IMR-90 (cell line): Measurements from ENCODE around the gene TXNDC5. TPM values are rescaled to one million over a fixed set of nuclear protein-coding genes. Genes with fewer than 3 reads are reported as not detected.

Experiments
- ATAC-seq: fragments of 200-7000 bp; cut with Tn5 transposase; 2 replicates; pipeline ENCODE4 v1.9.1; 2020; ENCODE audit warnings: low read depth, mild to moderate bottlenecking, moderate library complexity
- BruUV-seq: library from RNA; stranded (reverse); fragments of 400-500 nt; replicated peaks from 2 replicates; lab custom pipeline; 2021; lab: Mats Ljungman, UMichigan
- CTCF ChIA-PET: fragments of 300-600 bp; formaldehyde crosslinking; extraction: SDS; loops from one replicate; lab custom pipeline; 2021; ENCODE audit warnings: antibody characterized with exemption; lab: Yijun Ruan, JAX
- POLR2A ChIA-PET: fragments of 300-600 bp; sonication (Branson Sonifier 250); formaldehyde crosslinking; loops from one replicate; lab custom pipeline; 2022; ENCODE audit warnings: antibody characterized with exemption; ENCODE audit not compliant: unreplicated experiment; lab: Charles Lee
- DNase-seq: peaks from one replicate; pipeline ENCODE4 v3.0.0; 2013
- H2AFZ ChIP-seq: replicated peaks from 2 replicates; pipeline ENCODE3; 2013; ENCODE audit warnings: low read length, mild to moderate bottlenecking; ENCODE audit not compliant: poor library complexity
- H2AK5ac ChIP-seq: 2 replicates; pipeline ENCODE4 v1.6.1; 2013; ENCODE audit warnings: low read depth, low read length, inconsistent platforms
- H2AK9ac ChIP-seq: replicated peaks from 2 replicates; pipeline ENCODE3; 2013; ENCODE audit warnings: mild to moderate bottlenecking, low read depth, low read length, moderate library complexity; ENCODE audit not compliant: poor library complexity
- H2BK120ac ChIP-seq: 2 replicates; pipeline ENCODE4 v1.6.1; 2013; ENCODE audit warnings: low read depth, low read length, inconsistent platforms
- H2BK15ac ChIP-seq: 3 replicates; pipeline ENCODE4 v1.6.1; 2013; ENCODE audit warnings: low read depth, low read length, inconsistent platforms
- H2BK20ac ChIP-seq: 2 replicates; pipeline ENCODE4 v1.6.1; 2013; ENCODE audit warnings: low read depth, mild to moderate bottlenecking, inconsistent platforms, low read length, moderate library complexity
- H2BK5ac ChIP-seq: 2 replicates; pipeline ENCODE4 v1.6.1; 2013; ENCODE audit warnings: mild to moderate bottlenecking, low read depth, low read length, inconsistent platforms; ENCODE audit not compliant: poor library complexity, severe bottlenecking
- H3K14ac ChIP-seq: replicated peaks from 2 replicates; pipeline ENCODE4 v1.6.1; 2013; ENCODE audit warnings: low read depth, low read length, inconsistent platforms
- H3K18ac ChIP-seq: 2 replicates; pipeline ENCODE4 v1.6.1; 2013; ENCODE audit warnings: low read depth, low read length, control low read depth
- H3K23ac ChIP-seq: 2 replicates; pipeline ENCODE4 v1.6.1; 2013; ENCODE audit warnings: low read depth, low read length, inconsistent platforms
- H3K27ac ChIP-seq: 2 replicates; pipeline ENCODE4 v1.5.1; 2013; ENCODE audit warnings: mild to moderate bottlenecking, control low read depth, low read length; ENCODE audit not compliant: insufficient read depth
- H3K27me3 ChIP-seq: 2 replicates; pipeline ENCODE4 v1.6.1; 2013; ENCODE audit warnings: low read length; ENCODE audit not compliant: control insufficient read depth, insufficient read depth
- H3K36me3 ChIP-seq: 2 replicates; pipeline ENCODE4 v1.6.1; 2013; ENCODE audit warnings: low read length, mixed read lengths; ENCODE audit not compliant: control insufficient read depth, insufficient read depth
- H3K4ac ChIP-seq: 2 replicates; pipeline ENCODE4 v1.6.1; 2013; ENCODE audit warnings: low read depth, low read length, inconsistent platforms
- H3K4me1 ChIP-seq: 2 replicates; pipeline ENCODE4 v1.6.1; 2013; ENCODE audit warnings: low read length, mixed read lengths; ENCODE audit not compliant: control insufficient read depth, insufficient read depth
- H3K4me2 ChIP-seq: 2 replicates; pipeline ENCODE4 v1.6.1; 2013; ENCODE audit warnings: low read depth, mild to moderate bottlenecking, control low read depth, low read length, moderate library complexity
- H3K4me3 ChIP-seq: 2 replicates; pipeline ENCODE4 v1.5.1; 2013; ENCODE audit warnings: low read depth, mild to moderate bottlenecking, control low read depth, low read length, moderate library complexity; ENCODE audit not compliant: insufficient read depth
- H3K56ac ChIP-seq: 2 replicates; pipeline ENCODE4 v1.6.1; 2013; ENCODE audit warnings: low read length, inconsistent platforms; ENCODE audit not compliant: insufficient read depth; ENCODE audit errors: extremely low read depth
- H3K79me1 ChIP-seq, 2 experiments: 2 replicates each; pipeline ENCODE4 v1.6.1; 2013; ENCODE audit warnings: low read length in 2 of 2, inconsistent platforms in 1 of 2, low read depth in 1 of 2
- H3K9ac ChIP-seq: 2 replicates; pipeline ENCODE4 v1.6.1; 2013; ENCODE audit warnings: low read depth, low read length, control low read depth
- H3K9me1 ChIP-seq: 2 replicates; pipeline ENCODE4 v1.6.1; 2013; ENCODE audit warnings: low read length, inconsistent platforms; ENCODE audit not compliant: insufficient read depth
- H3K9me3 ChIP-seq: 2 replicates; pipeline ENCODE4 v1.6.1; 2013; ENCODE audit warnings: low read length; ENCODE audit not compliant: control insufficient read depth, insufficient read depth
- H4K20me1 ChIP-seq: 2 replicates; pipeline ENCODE4 v1.6.1; 2013; ENCODE audit warnings: low read length, inconsistent platforms; ENCODE audit not compliant: insufficient read depth
- H4K5ac ChIP-seq: 2 replicates; pipeline ENCODE4 v1.6.1; 2013; ENCODE audit warnings: mild to moderate bottlenecking, low read depth, low read length, control low read depth
- H4K8ac ChIP-seq, 2 experiments: 2 replicates each; pipeline ENCODE4 v1.6.1; 2013; ENCODE audit warnings: low read depth in 2 of 2, low read length in 2 of 2, control low read depth in 1 of 2, inconsistent platforms in 1 of 2
- H4K91ac ChIP-seq: 2 replicates; pipeline ENCODE4 v1.6.1; 2013; ENCODE audit warnings: low read depth, low read length, inconsistent platforms; ENCODE audit not compliant: insufficient read depth
- BHLHE40 ChIP-seq: fragments of 150-350 bp; IDR thresholded peaks from 2 replicates; pipeline ENCODE4 v1.6.1; 2016; ENCODE audit warnings: mild to moderate bottlenecking, low read depth, low read length
- CEBPB ChIP-seq: IDR thresholded peaks from 2 replicates; pipeline ENCODE4 v1.6.1; 2012; ENCODE audit warnings: low read depth, low read length, improper control_type of control experiment
- CHD1 ChIP-seq: IDR thresholded peaks from 2 replicates; pipeline ENCODE4 v1.6.1; 2012; ENCODE audit warnings: low read depth, low read length, improper control_type of control experiment
- CTCF ChIP-seq: conservative IDR thresholded peaks from 2 replicates; pipeline ENCODE4 v1.5.1; 2012; ENCODE audit warnings: mild to moderate bottlenecking, low read depth, low read length, improper control_type of control experiment
- MAFK ChIP-seq: IDR thresholded peaks from 2 replicates; pipeline ENCODE4 v1.6.1; 2012; ENCODE audit warnings: low read depth, low read length, improper control_type of control experiment
- MAZ ChIP-seq: IDR thresholded peaks from 2 replicates; pipeline ENCODE4 v1.6.1; 2012; ENCODE audit warnings: low read depth, mild to moderate bottlenecking, low read length, improper control_type of control experiment, moderate library complexity, borderline replicate concordance
- NFE2L2 ChIP-seq: fragments of 150-350 bp; IDR thresholded peaks from 2 replicates; pipeline ENCODE4 v1.6.1; 2016; ENCODE audit warnings: low read depth, mild to moderate bottlenecking, low read length
- RAD21 ChIP-seq: IDR thresholded peaks from 2 replicates; pipeline ENCODE4 v1.6.1; 2012; ENCODE audit warnings: low read length, improper control_type of control experiment
- RCOR1 ChIP-seq: IDR thresholded peaks from 2 replicates; pipeline ENCODE4 v1.6.1; 2012; ENCODE audit warnings: mild to moderate bottlenecking, low read length, improper control_type of control experiment; ENCODE audit not compliant: insufficient replicate concordance
- RFX5 ChIP-seq: IDR thresholded peaks from 2 replicates; pipeline ENCODE4 v1.8.0; 2012; ENCODE audit warnings: low read depth, mild to moderate bottlenecking, low read length, moderate library complexity
- USF2 ChIP-seq: fragments of 150-350 bp; IDR thresholded peaks from 2 replicates; pipeline ENCODE4 v1.6.1; 2017; ENCODE audit warnings: mild to moderate bottlenecking, antibody characterized with exemption, low read length, low read depth
- WGBS, 2 experiments: methylation state at CpG; one replicate each; pipeline versions ENCODE4 v1.1.5 to v1.1.7; 2013; ENCODE audit warnings: missing lambda C conversion rate in 2 of 2; ENCODE audit not compliant: insufficient read length in 1 of 2; ENCODE audit errors: extremely low coverage in 2 of 2; 5-methylcytosine and 5-hydroxymethylcytosine counted together
- dilution Hi-C: fragments of 300-500 bp; cut with HindIII; formaldehyde crosslinking; loops from one replicate; pipeline ENCODE4 v1.14.3; 2018; ENCODE audit warnings: low sequenced_read_pairs; ENCODE audit not compliant: unreplicated experiment
- in situ Hi-C: fragments of 300-500 bp; cut with MboI; formaldehyde crosslinking; loops from 3 replicates; pipeline ENCODE4 v1.14.3; 2019; ENCODE audit warnings: low sequenced_read_pairs, inconsistent platforms, mixed read lengths
- intact Hi-C: fragments of 100-400 bp; cut with micrococcal nuclease; formaldehyde crosslinking; loops from 2 replicates; pipeline ENCODE4 v1.10.0; 2022
- polyA plus RNA-seq, 3 experiments: library from polyadenylated mRNA; depleted of rRNA; stranded (reverse); fragments of >200 nt; gene quantifications; 2 replicates each; pipeline ENCODE4 v1.2.3, GENCODE V29; 2012; ENCODE audit warnings: low replicate concordance in 1 of 3
- total RNA-seq: library from RNA; depleted of rRNA; stranded (reverse); fragments of >200 nt; gene quantifications from 2 replicates; pipeline ENCODE4 v1.2.3, GENCODE V29; 2012

The TXNDC5 gene
- total and polyA plus RNA-seq, 2 of the 4 experiments (the other 2 are of a cell fraction) = 274 to 439 TPM

GRCh38 chr6:7895125-7895423 lies 15.5 kb downstream of the TXNDC5 start:
- Histone ChIP-seq H3K36me3 (peaks cover 70% of the 10 kb centered on the region), H3K9me1 (no peaks in the 10 kb centered on the region), H2BK15ac (no peak overlapping the region), H4K8ac (no peak overlapping the region), H3K4me1 (no peaks in the 10 kb centered on the region), H3K27ac (no peak overlapping the region), H3K18ac (no peak overlapping the region), H3K9ac (no peak overlapping the region), H4K5ac (no peak overlapping the region), H2BK5ac (no peak overlapping the region), H3K56ac (no peak overlapping the region), H2AFZ (no peak overlapping the region), H3K9me3 (no peaks in the 10 kb centered on the region), H3K4ac (no peak overlapping the region), H4K20me1 (no peaks in the 10 kb centered on the region; the same call in 1 of the 2 replicates), H2BK120ac (no peak overlapping the region), H3K14ac (no peak overlapping the region), H2BK20ac (no peak overlapping the region), H3K4me2 (no peak overlapping the region), H4K91ac (no peak overlapping the region), H2AK5ac (no peak overlapping the region), H3K23ac (no peak overlapping the region), H3K79me1 (peaks cover 14 to 25% of the 10 kb centered on the region in 2 experiments), H3K4me3 (no peak overlapping the region), H2AK9ac (no peak overlapping the region), H3K27me3 (no peaks in the 10 kb centered on the region)
- ATAC-seq = no peak
- DNase-seq = no peak
- TF ChIP-seq CHD1 (no peak), NFE2L2 (no peak), MAFK (no peak), RAD21 (no peak), USF2 (no peak), CEBPB (no peak), BHLHE40 (no peak), RCOR1 (no peak), MAZ (no peak), CTCF (no peak), RFX5 (no peak)
- in situ Hi-C loops (loop anchor here (10.0 kb wide), 1 partner anchor 170 kb away; the partner anchor contains the start of gene BMP6), intact Hi-C loops (no loop called here), dilution Hi-C loops (no loop called here)
- 100% methylated on average over 3 of the region's 7 CpGs; no CpG with 5 or more reads in 1 of the 2 experiments for WGBS, 2 experiments
- no TSS peak for BruUV-seq
- ChIA-PET POLR2A (no interaction called here), CTCF (no interaction called here)
